GM18519 (cell line): ENCODE results near the gene TMCC1.
"Not testable (repeated sequence)": the region's sequence is repeated elsewhere in the genome, so short reads cannot be mapped to it uniquely, and the experiment has no call there.

Experiments used
- ATAC-seq: cut with Tn5 transposase; IDR thresholded peaks from one replicate; pipeline ENCODE4 v1.9.1; 2021; ENCODE audit warnings: mild to moderate bottlenecking, moderate library complexity; ENCODE audit not compliant: unreplicated experiment, low FRiP score

The TMCC1 gene

DNA sequence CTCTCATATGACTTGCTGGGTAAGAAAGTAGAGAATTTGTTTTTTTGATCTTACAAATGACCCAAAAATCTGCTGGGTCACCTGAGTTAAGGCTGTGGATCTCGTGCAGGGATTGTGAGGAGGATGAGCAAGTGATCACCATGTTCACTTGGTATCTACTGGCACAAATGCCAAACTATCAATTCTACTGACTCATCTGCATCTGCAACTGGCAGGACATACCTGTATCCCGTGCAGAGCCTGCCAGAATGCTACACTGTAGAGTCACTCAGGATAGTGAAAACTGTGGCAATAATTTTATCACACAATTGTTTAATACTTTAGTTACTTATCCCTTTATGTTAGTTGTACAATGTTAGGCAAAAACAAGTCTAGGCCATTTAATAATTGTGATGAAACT, 157.4 kb downstream of the TMCC1 start:
- ATAC-seq = no peak

DNA sequence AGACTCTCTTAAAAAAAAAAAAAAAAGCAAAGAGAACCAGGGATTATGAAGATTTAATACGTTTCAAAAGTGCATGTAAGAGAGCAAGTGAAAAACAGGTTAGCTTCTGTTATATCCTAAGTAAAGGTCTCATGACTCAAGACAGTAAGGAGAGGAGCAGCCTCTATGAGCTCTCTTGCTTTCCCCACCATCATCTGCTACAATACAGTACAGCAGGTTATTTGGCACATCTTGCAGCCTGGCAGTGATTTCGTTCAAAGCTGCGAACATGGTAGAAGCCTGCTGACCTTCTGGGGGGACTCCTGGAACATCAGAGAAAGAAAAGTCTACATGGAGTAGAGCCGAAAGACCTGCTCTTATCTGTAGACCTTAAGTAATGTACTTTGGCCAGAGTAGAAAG, 157.9 kb downstream of the TMCC1 start:
- ATAC-seq = no peak

DNA sequence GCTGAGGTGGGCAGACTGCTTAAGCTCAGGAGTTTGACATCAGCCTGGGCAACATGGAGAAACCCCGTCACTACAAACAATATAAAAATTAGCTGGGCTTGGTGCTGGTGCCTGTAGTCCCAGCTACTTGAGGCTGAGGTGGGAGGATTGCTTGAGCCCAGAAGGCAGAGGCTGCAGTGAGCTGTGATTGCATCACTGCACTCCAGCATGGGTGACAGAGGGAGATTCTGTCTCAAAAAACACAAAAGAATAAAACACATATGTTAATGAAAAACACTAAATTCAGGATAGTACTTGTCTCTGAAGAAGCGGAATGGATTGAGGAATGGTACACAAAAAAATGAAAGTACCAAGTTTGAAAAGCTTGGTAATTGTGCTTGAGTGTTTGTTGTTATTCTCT, 159.1 kb downstream of the TMCC1 start:
- no peak for ATAC-seq

DNA sequence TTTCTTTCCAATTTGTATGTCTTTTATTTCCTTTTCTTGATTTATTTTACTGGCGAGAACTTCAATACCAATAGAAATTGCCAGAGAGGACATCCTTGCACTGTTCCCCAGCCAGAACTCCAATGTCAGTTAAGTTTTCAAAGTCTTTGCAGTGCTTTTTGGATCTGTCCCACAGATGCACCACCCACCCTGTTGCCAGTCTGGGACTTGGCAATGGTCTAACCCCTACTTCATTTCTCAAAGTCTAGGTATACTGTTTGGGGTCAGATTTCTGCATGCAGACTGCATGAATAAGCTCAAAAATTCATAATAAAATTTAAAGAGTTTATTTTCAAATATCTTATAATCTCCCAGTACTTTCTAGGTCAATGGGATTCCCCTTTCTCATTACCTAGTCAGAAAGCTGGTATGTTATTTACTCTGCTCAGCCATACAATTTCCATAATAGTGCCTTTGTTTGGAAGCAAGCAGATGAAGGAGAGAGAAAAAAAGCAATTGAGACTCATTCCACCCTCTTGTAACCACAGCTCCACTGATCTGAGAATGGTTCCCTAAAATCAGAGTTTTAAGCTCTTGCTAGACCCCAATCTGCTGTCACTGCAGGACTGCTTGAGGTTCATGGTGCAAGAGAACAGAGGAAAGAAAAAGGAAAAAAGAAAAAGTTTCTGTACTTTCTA, 161.2 kb downstream of the TMCC1 start:
- ATAC-seq = no peak

DNA sequence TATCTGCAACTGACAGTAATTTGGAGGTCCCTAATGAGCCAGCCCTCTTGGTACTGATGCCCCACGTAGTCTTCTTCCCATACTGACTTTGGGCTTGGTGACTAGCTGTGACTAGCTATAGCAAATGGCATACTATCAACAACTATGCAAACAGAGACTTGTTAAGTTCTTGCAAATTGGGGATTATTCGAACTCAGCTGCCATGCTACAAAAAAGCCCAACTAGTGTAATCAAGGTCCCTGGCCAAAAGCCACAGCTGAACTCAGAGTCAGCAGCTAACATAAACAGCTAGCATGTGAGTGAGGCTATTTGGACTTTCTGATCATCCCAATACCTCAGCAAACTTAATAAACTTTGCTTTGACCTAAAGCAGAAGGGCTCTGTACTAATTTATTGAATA, 165.8 kb downstream of the TMCC1 start:
- ATAC-seq = no peak

DNA sequence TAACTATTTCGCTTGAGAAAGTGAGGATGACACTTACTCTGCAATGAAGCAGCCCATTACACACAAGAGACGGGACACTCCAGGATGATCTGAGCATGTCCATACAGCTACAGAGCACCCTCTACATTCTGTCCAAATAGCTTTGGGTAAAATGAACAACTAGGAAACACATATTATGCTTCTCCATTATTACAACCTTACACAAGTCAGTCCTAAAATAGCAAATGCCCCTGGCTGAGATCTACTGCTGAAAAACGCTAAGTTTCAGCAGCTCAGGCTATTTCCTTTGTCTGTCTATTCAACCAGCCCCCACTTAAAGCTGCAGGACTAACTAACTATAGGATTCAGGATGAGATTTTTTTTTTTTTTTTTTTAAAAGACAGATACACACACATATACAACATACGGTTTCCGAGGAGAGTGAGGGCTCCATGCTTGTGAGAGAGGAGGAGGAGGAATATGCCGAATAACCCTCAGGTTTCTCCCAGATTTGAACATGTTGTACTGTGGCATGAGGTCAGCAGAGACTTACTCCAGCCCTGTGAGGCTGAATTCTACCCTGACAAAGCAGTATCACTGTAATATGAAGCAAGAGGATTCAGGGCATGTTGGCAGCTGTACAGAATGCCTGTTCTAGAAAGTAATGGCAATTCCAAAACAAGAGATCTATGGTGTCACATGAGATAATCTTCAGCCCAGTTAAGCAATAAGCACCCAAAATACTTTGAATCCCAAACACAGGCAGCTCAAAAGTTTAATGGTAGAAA, 169.8 kb downstream of the TMCC1 start:
- ATAC-seq = no peak

DNA sequence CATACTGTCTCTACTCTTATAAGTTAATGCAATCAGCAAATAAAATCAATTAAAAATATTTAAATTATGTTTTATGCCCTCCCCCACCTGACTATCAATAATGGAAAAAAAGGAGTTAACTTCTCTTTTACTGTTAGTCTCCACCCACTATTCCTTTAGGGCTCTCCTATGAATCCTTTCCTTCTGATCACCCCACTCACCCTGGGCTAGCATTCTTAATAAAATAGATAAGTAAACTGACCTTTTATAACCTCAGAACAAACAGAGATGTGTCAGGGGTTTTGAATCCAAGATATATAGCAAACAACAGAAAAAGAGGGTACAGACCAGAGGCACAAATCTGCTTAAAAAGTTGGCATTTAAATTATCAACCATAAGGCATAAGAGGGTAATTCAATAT, 171.0 kb downstream of the TMCC1 start:
- no peak for ATAC-seq

DNA sequence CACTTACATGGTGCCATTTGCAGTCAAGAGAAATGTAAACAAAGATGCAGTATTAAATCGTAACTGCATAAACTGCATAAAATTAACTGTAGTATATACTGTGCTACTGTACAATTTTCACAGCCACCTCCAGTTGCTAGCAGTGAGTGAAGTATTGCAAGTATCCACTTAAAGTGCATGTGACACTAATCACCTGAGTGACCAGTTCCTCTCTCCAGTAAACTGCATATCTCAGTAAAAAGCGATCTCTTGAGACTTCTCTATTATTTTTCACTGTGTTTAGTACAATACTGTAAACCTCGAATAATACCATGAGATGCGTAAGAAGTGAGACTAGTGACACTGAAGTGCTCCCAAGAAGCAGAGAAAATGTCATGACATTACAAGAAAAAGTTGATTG, 175.3 kb downstream of the TMCC1 start:
- ATAC-seq = no peak

DNA sequence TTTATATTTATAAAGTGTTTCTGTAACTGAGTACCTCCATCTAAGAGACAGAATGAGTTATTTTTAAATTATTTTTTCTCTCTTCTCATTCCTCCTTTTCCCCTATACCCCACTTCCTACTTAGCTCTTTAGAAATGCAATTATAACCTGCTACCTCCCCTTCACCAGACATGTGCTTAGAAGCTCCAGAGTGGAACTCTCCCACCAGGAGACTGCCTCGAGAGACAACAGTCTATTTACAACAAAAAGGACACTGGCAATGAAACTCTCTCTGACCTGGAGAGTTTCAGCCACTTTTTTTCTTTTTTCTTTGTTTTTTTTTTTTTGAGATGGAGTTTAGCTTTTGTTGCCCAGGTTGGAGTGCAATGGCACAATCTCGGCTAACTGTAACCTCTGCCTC, 177.7 kb downstream of the TMCC1 start:
- ATAC-seq = no peak

DNA sequence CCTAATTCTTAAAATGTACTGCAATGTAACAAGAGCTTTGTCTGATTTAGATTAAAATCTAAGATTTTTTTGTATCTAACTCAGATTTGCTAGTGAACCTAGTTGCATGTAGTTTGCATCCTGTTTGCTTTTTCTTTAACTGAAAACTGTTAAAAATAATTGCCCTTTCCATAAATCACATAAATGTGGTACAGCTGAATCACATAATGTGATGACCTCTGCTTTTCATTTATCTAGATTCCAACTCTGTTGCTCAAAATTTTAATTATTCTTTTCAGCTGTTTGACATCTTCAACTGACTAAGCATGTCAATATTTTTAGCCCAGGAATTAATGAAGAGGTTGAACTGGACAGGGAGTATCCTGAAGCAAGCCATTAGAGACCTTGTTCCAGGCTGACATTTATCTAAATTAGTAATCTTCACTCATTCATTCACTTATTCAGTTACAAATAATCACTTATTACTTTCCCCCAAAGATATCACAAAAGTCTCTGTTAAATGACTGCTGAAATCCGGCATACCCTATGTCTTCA, 185.1 kb downstream of the TMCC1 start:
- ATAC-seq = no peak

DNA sequence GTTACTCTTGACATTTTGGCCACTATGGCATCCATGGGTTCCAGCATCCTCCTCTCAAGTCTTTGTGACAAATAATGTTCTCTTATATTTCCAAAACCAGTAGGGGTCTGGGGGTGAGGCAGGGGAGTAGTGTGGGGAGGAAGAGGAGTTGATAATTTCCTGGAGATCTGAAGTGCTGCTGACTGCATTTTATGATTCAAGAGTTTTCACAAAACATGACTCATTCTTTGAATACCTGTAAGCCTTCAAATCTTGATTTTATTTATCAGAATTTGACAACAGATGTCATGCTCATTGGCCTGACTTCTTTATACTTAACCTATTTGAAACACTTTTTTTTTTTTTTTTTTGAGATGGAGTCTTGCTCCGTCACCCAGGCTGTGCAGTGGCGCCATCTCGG, 188.2 kb downstream of the TMCC1 start:
- no peak for ATAC-seq

DNA sequence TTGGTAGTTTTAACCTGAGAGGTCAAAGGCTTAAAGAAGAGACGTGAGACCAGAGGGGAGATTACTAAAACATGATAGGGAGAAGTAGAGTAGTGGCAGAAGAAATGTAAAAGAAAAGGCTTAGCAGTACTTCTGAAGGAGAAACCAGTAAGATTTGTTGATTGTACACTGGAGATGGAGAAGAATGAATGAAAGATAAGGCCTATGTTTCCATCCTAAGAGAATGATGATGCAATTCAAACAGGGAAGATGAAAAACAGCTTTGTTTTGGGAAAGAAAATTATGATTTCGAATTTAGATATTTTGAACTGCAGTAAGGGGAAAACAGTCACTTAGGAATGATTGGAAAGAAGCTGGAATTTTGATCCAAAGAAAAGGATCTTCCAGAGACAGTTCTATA, 189.6 kb downstream of the TMCC1 start:
- no peak for ATAC-seq

DNA sequence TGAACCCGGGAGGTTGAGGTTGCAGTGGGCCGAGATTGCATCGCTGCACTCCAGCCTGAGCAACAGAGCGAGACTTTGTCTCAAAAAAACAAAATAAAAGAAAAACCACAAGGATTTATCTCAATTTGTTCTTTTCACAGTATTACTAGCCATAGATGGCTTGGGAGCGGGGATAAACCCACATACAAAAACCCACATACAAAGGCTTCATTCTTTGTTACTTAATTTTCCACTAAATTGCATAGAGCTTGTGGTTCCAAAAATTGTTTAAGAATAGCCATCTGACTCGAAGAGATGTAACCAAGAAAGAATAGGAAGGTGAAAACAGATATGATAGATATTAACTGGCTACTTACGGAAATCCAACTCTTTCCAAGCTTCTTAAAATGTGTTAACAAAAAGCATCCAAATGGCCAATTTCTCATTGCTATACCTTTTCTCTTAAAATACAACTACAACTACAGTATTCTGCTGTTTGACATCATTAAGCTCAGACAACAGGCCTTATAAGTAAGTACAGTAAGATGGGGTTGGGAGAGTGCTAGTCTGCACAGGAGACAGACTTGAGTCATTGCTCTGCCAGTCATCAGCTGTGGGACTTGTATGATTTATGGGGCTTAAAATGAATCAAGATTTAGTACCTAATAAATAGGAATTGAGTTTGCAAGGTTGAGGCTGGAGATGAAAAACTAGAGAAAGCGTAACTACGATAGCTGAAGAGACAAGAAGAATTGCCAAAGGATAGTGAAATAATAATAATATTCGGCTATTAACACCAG, 190.4 kb downstream of the TMCC1 start:
- no peak for ATAC-seq

DNA sequence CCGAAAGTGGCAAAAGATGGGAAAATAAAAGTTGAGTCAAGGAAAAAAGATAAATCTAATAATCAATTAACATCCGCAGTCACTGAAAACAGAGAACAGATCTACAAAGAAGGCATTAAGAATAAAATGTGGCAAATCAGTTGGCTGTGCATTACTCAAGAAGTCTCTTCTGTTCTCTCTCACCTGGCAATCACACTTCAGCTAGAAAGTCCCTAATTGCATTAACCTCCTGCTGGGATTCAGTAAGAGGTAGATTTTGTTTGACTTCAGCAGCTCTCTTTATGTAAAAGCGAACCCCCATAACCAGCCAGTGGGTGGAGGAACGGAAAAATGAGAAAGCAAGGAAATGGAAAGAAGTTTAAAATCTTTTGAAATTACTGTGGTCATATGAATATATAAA, 192.3 kb downstream of the TMCC1 start:
- no peak for ATAC-seq

DNA sequence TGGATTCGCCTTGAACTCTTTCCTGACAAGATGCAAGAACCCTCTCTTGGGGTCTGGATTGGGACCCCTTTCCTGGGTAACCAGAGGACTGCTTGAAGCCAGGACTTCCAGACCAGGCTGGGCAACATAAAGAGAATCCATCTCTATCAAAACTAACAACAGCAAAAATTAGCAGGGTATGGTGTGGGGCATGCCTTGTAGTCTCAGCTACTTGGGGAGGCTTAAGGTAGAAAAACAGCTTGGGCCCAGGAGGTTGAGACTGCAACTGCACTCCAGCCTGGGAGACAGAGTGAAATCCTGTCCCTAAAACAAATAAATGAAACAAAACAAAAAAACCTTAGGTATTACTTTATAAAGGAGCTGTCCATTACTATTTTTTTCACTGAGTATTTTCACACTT, 193.9 kb downstream of the TMCC1 start:
- no peak for ATAC-seq

DNA sequence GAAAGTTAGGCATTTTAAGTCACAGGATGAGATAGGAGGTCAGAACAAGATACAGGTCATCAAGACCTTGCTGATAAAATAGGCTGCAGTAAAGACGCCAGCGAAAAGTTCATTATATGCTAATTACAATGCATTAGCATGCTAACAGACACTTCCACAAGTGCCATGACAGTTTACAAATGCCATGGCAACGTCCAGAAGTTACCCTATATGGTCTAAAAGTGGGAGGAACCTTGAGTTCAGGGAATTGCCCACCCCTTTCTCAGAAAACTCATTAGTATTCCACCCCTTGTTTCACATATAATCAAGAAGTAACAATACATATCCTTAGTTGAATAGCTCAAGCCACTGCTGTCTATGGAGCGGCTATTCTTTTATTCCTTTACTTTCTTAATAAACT, 194.3 kb downstream of the TMCC1 start:
- ATAC-seq = no peak

DNA sequence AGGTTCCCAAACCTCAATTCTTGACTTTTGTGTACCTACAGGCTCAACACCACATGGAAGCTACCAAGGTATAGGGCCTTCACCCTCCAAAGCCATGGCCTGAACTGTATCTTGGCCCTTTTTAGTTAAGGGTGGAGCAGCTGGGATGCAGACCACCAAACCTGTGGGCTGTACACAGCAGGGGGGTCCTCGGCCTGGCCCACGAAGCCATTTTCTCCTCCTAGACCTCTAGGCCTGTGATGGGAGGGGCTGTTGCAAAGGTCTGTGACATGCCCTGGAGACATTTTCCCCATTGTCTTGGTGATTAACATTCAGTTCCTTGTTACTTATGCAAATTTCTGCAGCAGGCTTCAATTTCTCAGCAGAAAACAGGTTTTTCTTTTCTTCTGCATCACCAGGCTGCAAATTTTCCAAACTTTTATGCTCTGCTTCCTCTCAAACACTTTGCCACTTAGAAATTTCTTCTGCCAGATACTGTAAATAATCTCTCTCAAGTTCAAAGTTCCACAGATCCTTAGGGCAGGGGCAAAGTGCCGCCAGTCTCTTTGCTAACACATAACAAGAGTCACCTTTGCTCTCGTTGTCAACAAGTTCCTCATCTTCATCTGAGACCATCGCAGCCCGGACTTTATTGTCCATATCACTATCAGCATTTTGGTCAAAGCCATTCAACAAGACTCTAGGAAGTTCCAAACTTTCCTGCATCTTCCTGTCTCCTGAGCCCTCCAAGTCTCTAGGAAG, 196.1 kb downstream of the TMCC1 start:
- ATAC-seq = no peak

DNA sequence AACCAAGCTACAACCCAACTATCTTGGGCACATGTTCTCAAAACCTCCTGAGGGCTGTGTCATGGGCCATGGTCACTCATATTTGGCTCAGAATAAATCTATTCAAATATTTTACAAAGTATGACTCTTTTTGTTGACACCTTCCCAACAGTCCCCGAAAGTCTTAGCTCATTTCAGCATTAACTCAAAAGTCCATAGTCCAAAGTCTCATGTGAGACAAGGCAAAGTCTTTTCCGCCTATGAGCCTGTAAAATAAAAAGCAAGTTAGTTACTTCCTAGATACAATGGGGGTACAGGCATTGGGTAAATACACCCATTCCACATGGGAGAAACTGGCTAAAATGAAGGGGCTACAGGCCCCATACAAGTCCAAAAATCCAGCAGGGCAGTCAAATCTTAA, 197.1 kb downstream of the TMCC1 start:
- not testable (repeated sequence) for ATAC-seq

DNA sequence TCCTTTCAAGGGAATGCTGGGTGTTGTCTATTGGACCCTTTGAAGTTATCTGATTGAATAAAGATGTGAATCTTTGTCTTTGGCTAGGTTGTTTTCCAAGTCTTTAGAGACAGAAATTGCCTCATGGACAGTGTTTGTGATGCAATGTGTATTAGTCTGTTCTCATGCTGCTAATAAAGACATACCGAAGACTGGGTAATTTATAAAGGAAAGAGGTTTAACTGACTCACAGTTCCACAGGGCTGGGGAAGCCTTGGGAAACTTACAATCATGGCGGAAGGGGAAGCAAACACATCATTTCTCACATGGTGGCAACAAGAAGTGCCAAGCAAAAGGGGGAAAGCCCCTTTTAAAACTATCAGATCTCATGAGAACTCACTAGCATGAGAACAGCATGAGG, 198.3 kb downstream of the TMCC1 start:
- no peak for ATAC-seq

DNA sequence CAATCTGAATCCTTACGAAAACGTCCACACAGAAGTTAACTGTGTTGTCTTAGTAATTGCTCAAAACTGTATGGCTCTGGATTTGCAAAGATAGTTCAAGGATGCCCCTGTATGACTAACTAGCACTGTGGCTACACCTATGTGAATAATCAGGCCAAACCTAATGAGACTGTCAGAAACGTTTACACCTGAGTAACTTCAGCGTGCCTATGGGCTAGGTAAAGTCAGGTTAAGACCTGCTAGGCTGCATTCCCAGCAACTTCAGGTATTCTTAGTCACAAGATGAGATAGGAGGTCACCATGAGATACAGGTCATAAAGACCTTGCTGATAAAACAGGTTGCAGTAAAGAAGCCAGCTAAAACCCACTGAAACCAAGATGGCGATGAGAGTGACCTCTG, 199.3 kb downstream of the TMCC1 start:
- ATAC-seq = no peak

DNA sequence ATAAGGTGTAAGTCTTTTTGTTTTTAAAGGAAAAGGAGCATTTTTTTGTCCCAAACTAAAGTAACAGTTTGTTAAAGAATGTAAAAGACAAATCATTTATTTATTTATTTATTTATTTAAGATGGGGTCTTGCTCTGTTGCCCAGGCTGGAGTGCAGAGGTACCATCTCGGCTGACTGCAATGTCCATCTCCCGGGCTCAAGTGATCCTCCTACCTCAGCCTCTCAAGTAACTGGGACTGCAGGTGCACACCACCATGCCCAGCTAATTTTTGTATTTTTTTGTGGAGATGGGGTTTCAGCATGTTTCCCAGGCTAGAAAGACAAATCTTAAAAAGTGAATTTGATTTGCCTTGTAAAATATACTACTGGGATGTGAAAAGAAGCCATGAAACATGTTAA, 200.8 kb downstream of the TMCC1 start:
- no peak for ATAC-seq
